Esophagus muscularis mucosa (tissue), 4 donors: ENCODE results near the gene METTL25B. TPM values are rescaled to one million over a fixed set of nuclear protein-coding genes. Genes with fewer than 3 reads are reported as not detected.

Source experiments
- DNase-seq: peaks from one replicate; pipeline ENCODE4 v3.0.0-alpha.2; 2017; ENCODE audit errors: extremely low spot score
- H3K27ac ChIP-seq, 4 donors: fragments of 200-600 bp; sonication (generic); replicated peaks in 1 of 4; 1 replicate in 3 of 4; 2 replicates in 1 of 4; pipeline ENCODE4 v1.5.1; 2016 to 2019; ENCODE audit warnings: mild to moderate bottlenecking in 1 of 4
- H3K27me3 ChIP-seq, 4 donors: fragments of 200-600 bp; sonication (generic); one replicate each; pipeline versions ENCODE4 v1.5.1 to v1.6.0; 2016 to 2019
- H3K36me3 ChIP-seq, 4 donors: fragments of 200-600 bp; sonication (generic); one replicate each; pipeline ENCODE4 v1.5.1; 2016 to 2019
- H3K4me1 ChIP-seq, 4 donors: fragments of 200-600 bp; sonication (generic); one replicate each; pipeline ENCODE4 v1.5.1; 2016 to 2019
- H3K4me3 ChIP-seq, 4 donors: fragments of 200-600 bp; sonication (generic); 1 replicate in 2 of 4; 2 replicates in 2 of 4; pipeline ENCODE4 v1.5.1; 2016 to 2019; ENCODE audit warnings: mild to moderate bottlenecking in 4 of 4, moderate library complexity in 1 of 4
- H3K9me3 ChIP-seq, 4 donors: fragments of 200-600 bp; sonication (generic); 1 replicate in 3 of 4; 2 replicates in 1 of 4; pipeline ENCODE4 v1.5.1; 2016 to 2019
- EP300 ChIP-seq: sonication (generic); formaldehyde crosslinking; IDR thresholded peaks from one replicate; pipeline ENCODE4 v1.6.1; 2017; ENCODE audit warnings: antibody characterized with exemption
- POLR2A ChIP-seq: fragments of 450-650 bp; IDR thresholded peaks from one replicate; pipeline ENCODE4 v1.6.1; 2017; ENCODE audit warnings: antibody characterized with exemption, moderate library complexity, mild to moderate bottlenecking, low read depth
- POLR2AphosphoS5 ChIP-seq, 2 donors: sonication (generic); formaldehyde crosslinking; IDR thresholded peaks; one replicate each; pipeline ENCODE4 v1.6.1; 2017; ENCODE audit warnings: antibody characterized with exemption in 2 of 2
- WGBS: methylation state at CpG from one replicate; pipeline ENCODE4 v1.1.5; 2018; 5-methylcytosine and 5-hydroxymethylcytosine counted together
- intact Hi-C: fragments of 100-400 bp; cut with DNase I; formaldehyde crosslinking; loops from one replicate; pipeline ENCODE4 v1.15.1; 2023
- total RNA-seq, 4 donors: library from RNA; depleted of rRNA; stranded (reverse); fragments of >200 nt; gene quantifications; one replicate each; pipeline versions ENCODE4 v1.1.0 to v1.2.1, GENCODE V29; 2016
- TF ChIP-seq, protein P1 (sequence below), 3 experiments: fragments of 200-600 bp in 2 of 3; fragments of 450-650 bp in 1 of 3; sonication (generic) in 2 of 3; IDR thresholded peaks; one replicate each; pipeline ENCODE4 v1.5.1; 2017 to 2019; ENCODE audit warnings: antibody characterized with exemption in 3 of 3, mild to moderate bottlenecking in 2 of 3, moderate library complexity in 1 of 3

METTL25B gene
- total RNA-seq, 4 donors from 2014 or later, result 16.2 to 32.3 (median 18.0) TPM

- H3K27me3 ChIP-seq, result peaks cover 0 to 72% (median 2%) of the 10 kb centered on the region in 4 donors
- intact Hi-C loops, result loop anchor here (2.0 kb wide), 1 partner anchor 16 kb away; no protein-coding TSS in a partner anchor
- no peak for TF ChIP-seq POLR2AphosphoS5 (IDR thresholded peaks at IDR 0.05)
- TF ChIP-seq, protein P1, sequence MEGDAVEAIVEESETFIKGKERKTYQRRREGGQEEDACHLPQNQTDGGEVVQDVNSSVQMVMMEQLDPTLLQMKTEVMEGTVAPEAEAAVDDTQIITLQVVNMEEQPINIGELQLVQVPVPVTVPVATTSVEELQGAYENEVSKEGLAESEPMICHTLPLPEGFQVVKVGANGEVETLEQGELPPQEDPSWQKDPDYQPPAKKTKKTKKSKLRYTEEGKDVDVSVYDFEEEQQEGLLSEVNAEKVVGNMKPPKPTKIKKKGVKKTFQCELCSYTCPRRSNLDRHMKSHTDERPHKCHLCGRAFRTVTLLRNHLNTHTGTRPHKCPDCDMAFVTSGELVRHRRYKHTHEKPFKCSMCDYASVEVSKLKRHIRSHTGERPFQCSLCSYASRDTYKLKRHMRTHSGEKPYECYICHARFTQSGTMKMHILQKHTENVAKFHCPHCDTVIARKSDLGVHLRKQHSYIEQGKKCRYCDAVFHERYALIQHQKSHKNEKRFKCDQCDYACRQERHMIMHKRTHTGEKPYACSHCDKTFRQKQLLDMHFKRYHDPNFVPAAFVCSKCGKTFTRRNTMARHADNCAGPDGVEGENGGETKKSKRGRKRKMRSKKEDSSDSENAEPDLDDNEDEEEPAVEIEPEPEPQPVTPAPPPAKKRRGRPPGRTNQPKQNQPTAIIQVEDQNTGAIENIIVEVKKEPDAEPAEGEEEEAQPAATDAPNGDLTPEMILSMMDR (IDR thresholded peaks at IDR 0.05), result no peak
- TF ChIP-seq EP300, result no peak
- no peak for TF ChIP-seq POLR2A
- H3K4me3 ChIP-seq, result no peak overlapping the region
- WGBS, result 82% methylated on average over 10 of the region's 10 CpGs
- no peak overlapping the region for H3K27ac ChIP-seq
- no peak for DNase-seq
- H3K4me1 ChIP-seq, result peaks cover 7 to 28% (median 19%) of the 10 kb centered on the region in 4 donors
- H3K36me3 ChIP-seq, result no peaks in the 10 kb centered on the region
- no peaks in the 10 kb centered on the region for H3K9me3 ChIP-seq
Observed at GRCh38 chr1:156691191-156691590, 37.1 kb upstream of the METTL25B start.

- intact Hi-C loops, result loop anchor here (2.0 kb wide), 1 partner anchor 15 kb away; no protein-coding TSS in a partner anchor
- H3K4me3 ChIP-seq, result no peak overlapping the region
- H3K9me3 ChIP-seq, result no peaks in the 10 kb centered on the region
- H3K4me1 ChIP-seq, result peaks cover 7 to 28% (median 19%) of the 10 kb centered on the region in 4 donors
- no peak for TF ChIP-seq EP300
- TF ChIP-seq POLR2AphosphoS5 (IDR thresholded peaks at IDR 0.05), result no peak
- TF ChIP-seq, protein P1 (IDR thresholded peaks at IDR 0.05), result no peak
- no peak for TF ChIP-seq POLR2A
- WGBS, result 50% methylated on average over 19 of the region's 20 CpGs
- no peak overlapping the region for H3K27ac ChIP-seq
- H3K27me3 ChIP-seq, result peaks cover 0 to 68% (median 2%) of the 10 kb centered on the region in 4 donors
- no peaks in the 10 kb centered on the region for H3K36me3 ChIP-seq
- no peak for DNase-seq
Observed at GRCh38 chr1:156691665-156692440, 36.4 kb upstream of the METTL25B start.

GRCh38 chr1:156692441-156692924 is 35.8 kb upstream of the METTL25B start:
- Histone ChIP-seq H3K4me3 (no peak overlapping the region), H3K27ac (no peak overlapping the region), H3K9me3 (no peaks in the 10 kb centered on the region), H3K27me3 (peaks cover 0 to 64% (median 2%) of the 10 kb centered on the region in 4 donors), H3K4me1 (peaks cover 7 to 28% (median 19%) of the 10 kb centered on the region in 4 donors), H3K36me3 (no peaks in the 10 kb centered on the region)
- no peak for DNase-seq
- intact Hi-C loops, result no loop called here
- TF ChIP-seq POLR2A, result no peak
- no peak for TF ChIP-seq POLR2AphosphoS5 (IDR thresholded peaks at IDR 0.05)
- no peak for TF ChIP-seq EP300
- TF ChIP-seq, protein P1 (IDR thresholded peaks at IDR 0.05), result no peak
- WGBS, result 32% methylated on average over 13 of the region's 13 CpGs

DNA sequence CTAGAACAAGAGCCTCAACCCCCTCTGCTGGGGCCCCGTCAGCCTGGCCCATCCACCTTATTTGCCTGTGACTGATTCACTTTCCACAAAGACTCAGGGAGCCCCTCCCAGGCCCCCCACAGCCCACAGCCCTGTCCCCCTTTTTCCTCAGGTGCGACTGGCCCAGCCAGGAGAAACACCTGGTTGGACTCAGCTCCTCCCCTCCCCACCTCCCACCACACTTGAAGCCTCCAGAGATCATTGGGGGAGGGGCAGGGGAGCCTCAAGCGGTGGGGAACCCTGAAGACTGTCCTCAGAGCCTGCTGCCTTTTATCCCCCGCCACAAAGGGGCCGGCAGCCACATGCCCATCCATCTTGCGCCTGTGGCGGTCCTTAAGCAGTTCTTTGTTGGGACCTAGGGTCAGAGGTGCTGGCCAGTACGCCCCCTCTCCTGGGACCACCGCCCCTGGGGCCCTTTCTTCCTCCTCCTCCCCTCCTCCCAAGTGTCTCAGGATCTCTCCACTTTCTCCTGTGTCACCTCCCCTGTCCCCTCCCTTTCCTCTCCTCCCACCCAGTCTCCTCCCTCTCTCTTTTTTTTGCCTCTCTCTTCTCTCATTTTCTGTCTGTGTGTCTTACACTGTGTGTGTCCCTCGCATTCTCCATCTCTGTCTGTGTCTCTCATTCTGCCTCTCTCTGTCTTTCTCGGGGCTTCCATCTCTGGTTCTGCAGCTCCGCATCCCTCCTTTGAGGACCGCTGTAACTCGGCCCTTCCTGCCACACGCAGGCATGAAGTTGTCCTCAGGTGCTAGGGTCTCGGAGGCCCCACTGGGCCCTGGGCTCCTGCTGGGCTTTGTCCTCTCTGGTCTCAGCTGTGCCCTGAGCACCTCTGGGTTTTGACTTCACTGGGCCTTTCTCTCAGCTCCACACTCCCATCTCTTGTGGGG is 35.1 kb upstream of the METTL25B start:
- H3K27me3 ChIP-seq, result peaks cover 0 to 57% (median 2%) of the 10 kb centered on the region in 4 donors
- DNase-seq, result no peak
- no peaks in the 10 kb centered on the region for H3K36me3 ChIP-seq
- 59% methylated on average over 11 of the region's 16 CpGs for WGBS
- TF ChIP-seq, protein P1 (IDR thresholded peaks at IDR 0.05), result no peak
- TF ChIP-seq EP300, result no peak
- TF ChIP-seq POLR2AphosphoS5 (IDR thresholded peaks at IDR 0.05), result no peak
- TF ChIP-seq POLR2A, result no peak
- intact Hi-C loops, result no loop called here
- no peak overlapping the region for H3K4me3 ChIP-seq
- no peak overlapping the region for H3K27ac ChIP-seq
- no peaks in the 10 kb centered on the region for H3K9me3 ChIP-seq
- H3K4me1 ChIP-seq, result peaks cover 7 to 28% (median 19%) of the 10 kb centered on the region in 4 donors
